Breast epithelium (tissue), 4 donors: Measurements from ENCODE around the gene GK. TPM values are rescaled to one million over a fixed set of nuclear protein-coding genes. Genes with fewer than 3 reads are reported as not detected.

Source experiments
- DNase-seq, 2 donors: peaks; one replicate each; pipeline ENCODE4 v3.0.0-alpha.2; 2019; ENCODE audit warnings: low spot score in 2 of 2
- H3K27ac ChIP-seq, 2 donors: fragments of 200-600 bp; sonication (generic) in 1 of 2; one replicate each; pipeline ENCODE4 v1.5.1; 2016 to 2019; ENCODE audit warnings: mild to moderate bottlenecking in 1 of 2
- H3K27me3 ChIP-seq, 2 donors: fragments of 200-600 bp; sonication (generic) in 1 of 2; one replicate each; pipeline versions ENCODE4 v1.5.1 to v1.6.0; 2017 to 2019; ENCODE audit warnings: control low read depth in 1 of 2, mild to moderate bottlenecking in 1 of 2
- H3K36me3 ChIP-seq: fragments of 200-600 bp; one replicate; pipeline ENCODE4 v1.5.1; 2019
- H3K4me1 ChIP-seq, 2 donors: fragments of 200-600 bp; sonication (generic); one replicate each; pipeline ENCODE4 v1.5.1; 2016 to 2019; ENCODE audit warnings: control low read depth in 1 of 2
- H3K4me3 ChIP-seq, 3 donors: fragments of 200-600 bp; sonication (generic); 1 replicate in 2 of 3; 2 replicates in 1 of 3; pipeline ENCODE4 v1.5.1; 2016 to 2019; ENCODE audit warnings: mild to moderate bottlenecking in 3 of 3, moderate library complexity in 2 of 3
- H3K9me3 ChIP-seq, 2 donors: fragments of 200-600 bp; sonication (generic) in 1 of 2; one replicate each; pipeline ENCODE4 v1.5.1; 2016 to 2019; ENCODE audit warnings: control low read depth in 1 of 2
- CTCF ChIP-seq, 3 donors: fragments of 450-650 bp; IDR thresholded peaks; one replicate each; pipeline ENCODE4 v1.5.1; 2016 to 2017; ENCODE audit warnings: antibody characterized with exemption in 3 of 3, mild to moderate bottlenecking in 3 of 3, moderate library complexity in 3 of 3
- POLR2A ChIP-seq: fragments of 450-650 bp; IDR thresholded peaks from one replicate; pipeline ENCODE4 v1.6.1; 2016; ENCODE audit warnings: antibody characterized with exemption, mild to moderate bottlenecking, moderate library complexity
- POLR2AphosphoS5 ChIP-seq, 3 donors: sonication (generic); formaldehyde crosslinking; IDR thresholded peaks; one replicate each; pipeline ENCODE4 v1.6.1; 2017; ENCODE audit warnings: antibody characterized with exemption in 3 of 3
- intact Hi-C: fragments of 100-400 bp; cut with DNase I; formaldehyde crosslinking; loops from one replicate; pipeline ENCODE4 v1.15.1; 2023; ENCODE audit warnings: low total_unique reads
- total RNA-seq, 3 donors: library from RNA; depleted of rRNA; stranded (reverse); fragments of >200 nt; gene quantifications; one replicate each; pipeline ENCODE4 v1.1.0, GENCODE V29; 2016

GK gene
- total RNA-seq, 3 donors from 2014 or later = 3.8 to 12.1 (median 6.9) TPM

GRCh38 chrX:30734782-30735181 is 81.6 kb downstream of the GK start:
- Histone ChIP-seq H3K27me3 (peaks cover 0 to 10% of the 10 kb centered on the region in 2 donors), H3K9me3 (no peaks in the 10 kb centered on the region), H3K36me3 (no peaks in the 10 kb centered on the region), H3K27ac (no peak overlapping the region), H3K4me1 (no peaks in the 10 kb centered on the region), H3K4me3 (no peak overlapping the region)
- intact Hi-C loops = no loop called here
- DNase-seq = no peak
- no peak for TF ChIP-seq CTCF (IDR thresholded peaks at IDR 0.05)
- no peak for TF ChIP-seq POLR2AphosphoS5 (IDR thresholded peaks at IDR 0.05)
- TF ChIP-seq POLR2A = no peak

GRCh38 chrX:30735839-30736238 is 82.6 kb downstream of the GK start:
- no peaks in the 10 kb centered on the region for H3K36me3 ChIP-seq
- TF ChIP-seq POLR2A (no peak), CTCF (IDR thresholded peaks at IDR 0.05) (peak; percentile 8 to 37 (median 23))
- no peak overlapping the region for H3K27ac ChIP-seq
- H3K4me3 ChIP-seq = no peak overlapping the region
- DNase-seq = no peak
- H3K9me3 ChIP-seq = no peaks in the 10 kb centered on the region
- intact Hi-C loops = no loop called here
- H3K4me1 ChIP-seq = no peaks in the 10 kb centered on the region
- peaks cover 0 to 10% of the 10 kb centered on the region in 2 donors for H3K27me3 ChIP-seq

DNA sequence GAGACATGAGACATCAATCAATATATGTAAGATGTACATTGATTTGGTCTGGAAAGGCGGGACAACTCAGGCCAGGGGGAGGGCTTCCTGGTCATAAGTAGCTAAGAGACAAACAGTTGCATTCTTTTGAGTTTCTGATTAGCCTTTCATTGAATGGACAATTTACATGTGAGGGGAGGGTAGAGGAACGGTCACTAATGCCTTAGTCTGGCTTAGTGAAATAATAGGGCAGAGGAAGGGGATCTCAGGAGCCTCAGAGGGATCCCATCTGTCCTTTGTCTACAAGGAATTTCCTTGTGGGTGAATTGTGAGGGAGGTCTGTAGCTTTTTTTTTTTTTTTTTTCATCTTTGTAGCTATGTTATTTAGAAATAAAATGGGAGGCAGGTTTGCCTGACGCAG is 88.3 kb downstream of the GK start:
- H3K4me3 ChIP-seq = no peak overlapping the region
- TF ChIP-seq CTCF (IDR thresholded peaks at IDR 0.05) (no peak), POLR2AphosphoS5 (IDR thresholded peaks at IDR 0.05) (no peak), POLR2A (no peak)
- intact Hi-C loops = no loop called here

GRCh38 chrX:30748342-30748960 is 95.2 kb downstream of the GK start:
- Histone ChIP-seq H3K36me3 (no peaks in the 10 kb centered on the region), H3K9me3 (no peaks in the 10 kb centered on the region), H3K4me1 (no peaks in the 10 kb centered on the region), H3K27ac (no peak overlapping the region), H3K4me3 (no peak overlapping the region), H3K27me3 (no peaks in the 10 kb centered on the region)
- no peak for TF ChIP-seq POLR2A
- no peak for TF ChIP-seq POLR2AphosphoS5 (IDR thresholded peaks at IDR 0.05)
- no peak for TF ChIP-seq CTCF (IDR thresholded peaks at IDR 0.05)
- no peak for DNase-seq
- intact Hi-C loops = no loop called here

More for the DNA sequence above, 88.3 kb downstream of the GK start:
- Histone ChIP-seq H3K9me3 (no peaks in the 10 kb centered on the region), H3K27me3 (no peaks in the 10 kb centered on the region), H3K27ac (no peak overlapping the region), H3K36me3 (no peaks in the 10 kb centered on the region), H3K4me1 (no peaks in the 10 kb centered on the region)
- no peak for DNase-seq

DNA sequence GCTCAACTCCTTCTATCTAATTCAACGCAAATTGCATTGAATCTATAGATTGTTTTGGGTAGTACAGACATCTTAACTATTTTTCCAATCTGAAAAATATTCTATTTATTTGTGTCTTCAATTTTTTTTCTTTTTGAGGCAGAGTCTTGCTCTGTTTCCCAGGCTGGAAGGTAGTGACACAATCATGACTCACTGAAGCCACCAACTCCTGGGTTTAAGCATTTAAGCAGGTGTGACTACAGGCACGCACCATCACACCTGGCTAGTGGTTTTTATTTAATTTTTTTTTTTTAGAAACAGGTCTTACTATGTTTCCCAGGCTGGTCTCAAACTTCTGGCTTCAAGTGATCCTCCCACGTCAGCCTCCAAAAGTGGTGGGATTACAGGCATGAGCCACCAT is 98.3 kb downstream of the GK start:
- Histone ChIP-seq H3K27me3 (peaks cover 0 to 12% of the 10 kb centered on the region in 2 donors), H3K9me3 (no peaks in the 10 kb centered on the region), H3K27ac (no peak overlapping the region), H3K36me3 (no peaks in the 10 kb centered on the region), H3K4me1 (no peaks in the 10 kb centered on the region), H3K4me3 (no peak overlapping the region)
- TF ChIP-seq POLR2AphosphoS5 (IDR thresholded peaks at IDR 0.05) (no peak), CTCF (IDR thresholded peaks at IDR 0.05) (no peak), POLR2A (no peak)
- intact Hi-C loops = no loop called here
- DNase-seq = no peak
